Head of caudate nucleus (tissue), 42 donors: Measurements from ENCODE around the gene STARD3.
A peak's percentile ranks its signal among the peaks of the same experiment; 100 is the strongest.

Experiments
- DNase-seq, 42 donors: peaks; one replicate each; pipeline versions ENCODE4 v3.0.0 to v3.0.0-alpha.2; 2020 to 2021; ENCODE audit warnings: mixed read lengths in 7 of 42
- intact Hi-C: fragments of 100-400 bp; cut with DNase I; formaldehyde crosslinking; loops from one replicate; pipeline ENCODE4 v1.15.0; 2022

Gene STARD3

DNA sequence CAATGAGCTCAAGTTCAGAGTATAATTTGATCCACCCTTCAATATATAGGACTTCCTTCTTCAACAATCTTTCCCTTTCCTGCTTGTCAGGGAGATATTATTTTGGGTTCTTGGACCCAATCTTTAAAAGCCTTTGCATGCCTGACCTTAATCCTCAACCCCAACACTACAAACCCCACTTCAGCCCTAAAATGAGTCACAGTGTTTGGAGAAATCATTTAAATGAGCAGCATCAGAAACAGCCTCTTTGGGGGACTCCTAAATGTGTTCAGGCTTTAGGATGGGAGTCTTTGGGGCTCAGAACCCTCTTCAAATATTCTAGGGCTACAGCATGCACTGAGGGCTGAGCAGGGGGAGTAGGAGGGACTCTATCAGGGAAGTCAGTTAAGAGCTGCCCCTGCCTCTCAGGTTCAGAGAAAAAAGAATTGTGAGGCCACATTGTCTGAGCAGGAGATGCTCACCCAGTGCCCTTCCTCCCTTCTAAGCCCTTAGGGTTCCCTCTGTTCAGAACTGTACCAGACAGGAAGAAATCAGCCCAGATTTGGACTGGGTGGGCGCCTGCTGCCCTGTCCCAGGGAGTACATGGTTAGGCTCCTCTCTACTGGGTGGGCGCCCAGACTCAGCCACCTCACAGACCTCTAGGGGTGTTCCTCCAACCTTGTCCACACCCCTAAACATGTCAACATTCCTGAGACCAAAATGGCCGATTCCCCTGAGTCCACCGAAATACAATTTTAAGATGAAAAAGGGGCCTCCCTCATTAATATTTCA is 34.2 kb upstream of the STARD3 start:
- intact Hi-C loops, result no loop called here
- no peak for DNase-seq

DNA sequence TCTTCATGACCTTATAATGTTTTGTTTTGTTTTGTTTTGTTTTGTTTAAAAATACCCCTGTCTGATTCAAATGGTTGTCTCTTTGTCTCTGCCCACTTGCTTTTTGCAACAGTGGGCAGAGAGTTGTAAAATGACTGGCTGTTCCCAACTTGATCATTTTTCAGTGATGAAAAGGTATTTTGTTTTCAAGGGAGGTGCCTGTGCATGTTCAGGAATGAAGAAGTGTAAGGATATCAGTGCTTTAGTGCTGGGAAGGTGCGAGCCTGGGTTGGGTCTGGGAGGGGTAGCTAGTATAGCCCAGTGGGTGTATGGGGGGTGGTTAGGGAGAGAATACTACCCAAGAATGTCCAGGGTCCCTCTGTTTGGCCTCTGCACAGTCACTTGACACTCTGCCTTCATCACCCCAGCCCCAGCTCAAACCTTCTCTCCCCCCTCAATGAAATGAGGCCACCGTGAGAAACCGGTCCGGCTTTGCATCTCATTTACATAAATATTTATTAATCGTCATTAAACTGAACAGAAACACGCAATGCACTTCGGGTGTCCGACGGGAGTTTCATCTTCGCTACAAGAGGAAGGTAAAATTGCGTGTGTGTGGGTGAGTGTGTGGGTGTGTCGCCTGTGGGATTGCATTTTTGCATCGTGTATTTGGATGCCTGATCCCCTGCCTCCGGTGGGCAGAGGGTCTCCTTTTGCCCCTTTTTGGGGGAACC is 33.5 kb upstream of the STARD3 start:
- DNase-seq, result no peak
- intact Hi-C loops, result no loop called here

DNA sequence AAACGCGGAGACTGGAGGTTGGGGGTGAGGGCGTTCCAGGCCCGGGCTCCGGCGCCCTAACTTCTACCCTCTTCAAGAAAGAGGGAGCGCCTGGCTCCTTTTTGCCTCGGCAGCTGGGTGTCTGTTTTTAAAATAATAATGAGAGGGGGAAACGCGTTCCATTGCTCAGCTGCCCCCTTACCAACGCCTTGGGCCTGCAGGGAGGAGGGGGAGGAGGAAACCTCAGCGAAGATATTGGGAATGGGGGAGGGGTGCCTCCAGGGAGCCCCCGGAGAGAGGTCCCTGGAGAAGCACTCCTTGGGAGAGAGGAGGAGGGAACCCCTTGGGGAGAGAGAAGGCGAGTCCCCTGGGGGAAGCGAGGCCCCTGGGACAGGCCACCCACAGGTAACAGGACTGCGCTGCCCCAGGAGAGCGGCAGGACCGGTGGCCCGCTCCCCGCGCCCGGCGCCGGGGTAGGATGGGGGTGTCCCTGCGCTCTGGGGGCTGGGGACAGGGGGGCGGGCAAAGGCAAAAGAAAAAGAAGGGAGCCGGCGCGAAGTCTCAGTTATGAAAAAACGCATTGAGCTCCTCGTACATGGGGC is 31.9 kb upstream of the STARD3 start:
- DNase-seq, result no peak
- intact Hi-C loops, result no loop called here

GRCh38 chr17:39605492-39606433 is 31.2 kb upstream of the STARD3 start:
- intact Hi-C loops, result no loop called here
- DNase-seq, result no peak

DNA sequence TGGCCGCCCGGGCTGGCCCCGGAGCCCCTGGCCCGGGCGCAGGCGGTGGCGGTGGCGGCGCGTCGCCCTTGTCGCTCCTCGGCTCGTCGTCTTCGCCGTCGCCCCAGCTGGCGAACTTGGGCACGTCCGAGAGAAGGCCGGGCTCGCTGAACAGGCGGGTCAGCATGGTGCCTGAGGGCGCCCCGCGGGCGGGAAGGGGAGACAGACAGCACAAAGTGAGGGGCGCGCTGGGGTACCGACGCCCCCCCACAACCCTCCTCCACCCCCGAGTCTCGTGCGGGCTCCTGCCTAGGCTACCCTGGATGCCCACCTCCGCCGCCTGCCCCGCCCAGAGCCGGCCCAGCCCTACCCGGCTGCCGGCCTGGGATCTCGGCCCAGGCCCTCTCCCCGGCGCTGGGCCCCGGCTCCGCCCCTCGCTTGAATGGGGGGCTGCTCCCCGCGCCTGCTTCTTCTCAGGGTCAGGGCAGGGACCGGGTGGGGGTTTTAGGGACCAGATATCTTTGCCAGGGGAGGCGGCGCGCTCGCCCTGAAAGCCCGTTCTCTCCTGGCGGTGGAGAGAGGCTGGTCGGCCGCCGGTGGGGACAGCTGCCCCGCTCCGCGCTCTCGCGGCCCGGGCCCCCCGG is 30.4 kb upstream of the STARD3 start:
- intact Hi-C loops, result no loop called here
- DNase-seq, result no peak

- no peak for DNase-seq
- intact Hi-C loops, result no loop called here
Observed at GRCh38 chr17:39607057-39607850, 29.7 kb upstream of the STARD3 start.

DNA sequence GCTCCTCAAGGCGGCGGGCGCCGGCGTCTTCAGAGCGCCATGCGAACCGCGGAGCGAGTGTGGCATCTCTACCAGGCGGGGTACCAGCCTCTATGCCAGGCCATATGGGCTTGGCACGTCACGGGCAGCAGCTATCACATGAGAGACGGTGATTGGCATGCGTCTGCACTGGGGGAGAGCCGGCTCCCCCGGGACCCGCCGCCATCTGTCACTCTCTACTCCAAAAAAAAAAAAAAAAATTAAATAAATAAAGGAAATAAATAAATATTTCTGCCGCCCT is 29.2 kb upstream of the STARD3 start, which contains the start of gene NEUROD2:
Gene NEUROD2, minus strand, starts transcription at position 70 of the 280 bp plus-strand sequence. CDS start 1,321 bp downstream, outside the sequence.
- intact Hi-C loops, result no loop called here

DNA sequence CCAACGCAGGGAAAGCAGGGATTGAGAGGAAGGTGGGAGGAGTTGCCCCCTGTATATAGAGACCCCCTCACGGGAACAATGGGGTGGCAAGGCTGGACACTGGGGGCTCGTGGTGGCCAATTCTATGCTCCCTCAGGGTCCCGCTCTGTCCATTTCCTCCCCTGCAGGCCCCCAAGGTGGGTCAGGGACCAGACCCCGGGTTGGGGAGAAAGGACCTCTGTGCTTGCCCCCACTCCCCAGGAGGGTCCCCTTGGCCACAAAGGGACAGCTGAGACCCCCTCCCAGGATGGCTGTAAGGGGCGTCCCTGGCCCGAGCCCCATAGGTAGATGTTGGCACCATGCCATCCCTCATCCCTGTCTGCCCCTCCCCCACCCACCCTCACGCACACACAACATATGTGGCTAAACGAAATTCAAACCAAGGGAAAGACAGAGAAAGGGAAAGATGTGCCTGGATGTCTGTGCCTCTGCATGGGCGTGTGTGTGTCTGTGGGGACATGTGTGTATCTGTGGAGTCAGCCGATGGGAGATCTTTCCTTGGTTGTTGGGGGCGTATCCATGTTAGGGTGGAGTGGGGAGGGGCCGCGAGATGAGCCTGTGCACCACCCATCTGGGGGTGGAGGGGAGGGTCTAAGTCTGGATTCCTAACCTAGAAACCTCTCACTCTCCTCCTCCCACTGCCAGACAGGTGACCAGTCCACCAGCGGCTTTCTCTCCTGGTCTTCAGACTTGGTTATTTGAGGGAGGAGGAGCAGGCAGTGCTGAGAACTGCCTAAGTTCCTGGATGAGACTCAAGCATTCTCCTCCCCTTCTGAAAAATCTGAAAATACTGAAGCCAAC is 28.6 kb upstream of the STARD3 start:
- no peak for DNase-seq
- intact Hi-C loops, result no loop called here

More for the DNA sequence above, 29.2 kb upstream of the STARD3 start, which contains the start of gene NEUROD2:
- peak in 1 of 42 donors; percentile 31 for DNase-seq

GRCh38 chr17:39609416-39610025 is 27.4 kb upstream of the STARD3 start:
- peak in 1 of 42 donors; percentile 35 for DNase-seq
- intact Hi-C loops, result no loop called here

DNA sequence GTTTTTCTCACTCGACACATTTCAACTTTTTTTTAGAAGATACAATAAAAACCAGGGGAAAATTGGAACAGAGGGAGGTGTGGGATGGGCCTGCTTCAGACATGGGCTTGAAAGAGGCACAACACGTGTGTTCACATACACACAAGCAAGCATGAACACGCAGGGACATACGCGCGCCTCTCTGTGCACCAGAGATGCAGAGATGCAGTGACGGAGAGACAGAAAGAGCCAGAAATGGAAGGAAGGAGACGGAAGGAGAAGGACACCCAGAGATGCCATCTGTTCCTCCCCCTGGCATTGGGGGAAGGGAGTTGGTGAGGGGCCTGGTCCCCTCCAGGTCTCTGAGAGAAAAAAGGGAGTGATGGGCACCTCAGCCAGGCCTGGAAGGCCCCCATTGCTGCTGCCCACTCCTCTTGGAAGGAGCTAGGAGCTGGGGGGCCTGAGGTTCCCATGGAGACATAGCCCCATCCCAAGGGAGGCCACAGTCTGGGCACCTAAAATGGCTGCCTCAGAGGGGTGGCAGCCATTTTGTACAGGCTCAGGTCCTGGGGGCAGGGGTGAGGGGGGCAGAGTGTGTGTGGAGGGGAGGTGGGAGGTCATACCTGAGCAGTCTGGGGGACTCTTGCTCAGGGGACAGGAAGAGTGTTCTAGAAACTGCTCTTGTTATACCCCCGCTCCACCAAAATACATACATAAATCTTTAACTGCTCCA is 25.4 kb upstream of the STARD3 start:
- no peak for DNase-seq
- intact Hi-C loops, result no loop called here

GRCh38 chr17:39612291-39612894 is 24.6 kb upstream of the STARD3 start:
- DNase-seq, result no peak
- intact Hi-C loops, result no loop called here

DNA sequence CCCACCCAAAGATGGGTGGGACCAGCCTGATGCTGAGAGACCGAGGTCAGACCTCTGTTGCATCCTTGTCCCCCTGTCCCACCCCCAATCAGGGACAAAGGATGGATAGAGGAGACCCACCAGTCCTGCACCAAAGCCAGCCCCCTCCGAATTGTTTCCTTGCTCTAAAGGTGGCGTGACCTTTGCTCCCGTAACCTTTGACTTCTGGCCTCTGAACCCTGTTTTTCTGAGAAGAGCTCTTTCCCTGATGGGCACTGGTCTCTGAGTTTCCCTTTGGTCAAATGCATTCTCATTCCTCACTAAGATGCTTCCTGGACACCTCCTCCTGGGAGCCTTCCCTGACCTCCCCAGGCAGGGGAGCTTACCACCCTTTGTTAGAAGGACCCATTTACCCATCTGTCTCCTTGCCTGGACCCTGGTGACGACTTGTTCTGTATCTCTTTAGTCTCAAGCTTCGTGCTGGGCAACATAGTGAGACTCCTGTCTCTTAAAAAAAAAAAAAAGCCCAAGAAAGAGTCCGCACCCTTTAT is 23.9 kb upstream of the STARD3 start:
- no peak for DNase-seq
- intact Hi-C loops, result no loop called here

GRCh38 chr17:39614545-39615157 is 22.3 kb upstream of the STARD3 start:
- intact Hi-C loops, result no loop called here
- no peak for DNase-seq

DNA sequence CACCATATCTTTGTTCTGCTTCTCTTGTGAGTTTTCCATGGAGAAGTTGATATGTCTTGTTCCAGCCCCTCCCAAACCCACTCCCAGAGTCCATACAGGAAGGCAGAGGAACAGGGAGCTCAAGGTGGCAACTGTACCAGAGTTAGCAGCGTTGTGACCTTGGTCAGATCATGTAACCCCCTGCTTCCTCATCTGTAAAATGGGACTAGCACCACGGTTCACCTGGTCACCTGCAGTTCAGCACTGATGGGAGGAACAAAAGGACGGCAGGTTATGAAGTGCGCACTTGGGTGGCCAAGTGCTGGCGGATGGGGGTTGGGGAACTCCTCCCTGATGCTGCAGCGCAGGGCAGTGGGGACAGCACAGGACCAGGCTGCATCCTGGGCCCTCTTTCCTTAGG is 21.5 kb upstream of the STARD3 start:
- DNase-seq, result no peak
- intact Hi-C loops, result no loop called here

GRCh38 chr17:39617100-39617445 is 19.9 kb upstream of the STARD3 start:
- intact Hi-C loops, result no loop called here
- DNase-seq, result no peak
